Measurements from ENCODE around the gene PLXNA4. TPM values are rescaled to one million over a fixed set of nuclear protein-coding genes. Genes with fewer than 3 reads are reported as not detected.

PLXNA4 gene
- total and polyA plus RNA-seq, 2 donors from 2014 or later: 0.17 to 3.5 TPM

- no peak for TF ChIP-seq CTCF (IDR thresholded peaks at IDR 0.05; ENCODE audit: borderline replicate concordance, extremely low read depth, insufficient read depth)
- intact Hi-C loops (cut with DNase I): no loop called here
- Histone ChIP-seq H3K4me3 (ENCODE audit: low read length in 3 of 3) (no peak overlapping the region), H3K9ac (ENCODE audit: low read length in 3 of 3) (no peak overlapping the region), H3K9me3 (ENCODE audit: control insufficient read depth in 2 of 3, insufficient read depth in 1 of 3, low read length in 3 of 3) (no peaks in the 10 kb centered on the region), H3K27ac (ENCODE audit: low read depth in 2 of 2, low read length in 2 of 2) (no peak overlapping the region), H3K4me1 (ENCODE audit: control insufficient read depth in 2 of 3, insufficient read depth in 2 of 3, low read depth in 1 of 3, low read length in 3 of 3) (no peaks in the 10 kb centered on the region), H3K36me3 (ENCODE audit: control insufficient read depth in 2 of 3, insufficient read depth in 3 of 3, low read length in 3 of 3) (no peaks in the 10 kb centered on the region), H3K27me3 (ENCODE audit: control insufficient read depth, insufficient read depth, low read length) (no peaks in the 10 kb centered on the region)
- DNase-seq: no peak
- FAIRE-seq: no peak
These were observed 478.6 kb downstream of the PLXNA4 start for GRCh38 chr7:132097550-132098134.

GRCh38 chr7:132095111-132095765 is 481.0 kb downstream of the PLXNA4 start:
- Histone ChIP-seq H3K9me3 (ENCODE audit: control insufficient read depth in 2 of 3, insufficient read depth in 1 of 3, low read length in 3 of 3) (no peaks in the 10 kb centered on the region), H3K27me3 (ENCODE audit: control insufficient read depth, insufficient read depth, low read length) (no peaks in the 10 kb centered on the region), H3K9ac (ENCODE audit: low read length in 3 of 3) (no peak overlapping the region), H3K27ac (ENCODE audit: low read depth in 2 of 2, low read length in 2 of 2) (no peak overlapping the region), H3K4me1 (ENCODE audit: control insufficient read depth in 2 of 3, insufficient read depth in 2 of 3, low read depth in 1 of 3, low read length in 3 of 3) (no peaks in the 10 kb centered on the region), H3K36me3 (ENCODE audit: control insufficient read depth in 2 of 3, insufficient read depth in 3 of 3, low read length in 3 of 3) (no peaks in the 10 kb centered on the region), H3K4me3 (ENCODE audit: low read length in 3 of 3) (no peak overlapping the region)
- no peak for FAIRE-seq
- DNase-seq: no peak
- intact Hi-C loops (cut with DNase I): no loop called here
- no peak for TF ChIP-seq CTCF (IDR thresholded peaks at IDR 0.05; ENCODE audit: borderline replicate concordance, extremely low read depth, insufficient read depth)

- no peak for DNase-seq
- no peak overlapping the region for H3K4me3 ChIP-seq (ENCODE audit: low read length in 3 of 3)
- intact Hi-C loops (cut with DNase I): no loop called here
- no peak overlapping the region for H3K27ac ChIP-seq (ENCODE audit: low read depth in 2 of 2, low read length in 2 of 2)
- no peaks in the 10 kb centered on the region for H3K36me3 ChIP-seq (ENCODE audit: control insufficient read depth in 2 of 3, insufficient read depth in 3 of 3, low read length in 3 of 3)
- H3K4me1 ChIP-seq (ENCODE audit: control insufficient read depth in 2 of 3, insufficient read depth in 2 of 3, low read depth in 1 of 3, low read length in 3 of 3): no peaks in the 10 kb centered on the region
- no peak overlapping the region for H3K9ac ChIP-seq (ENCODE audit: low read length in 3 of 3)
- no peak for FAIRE-seq
- H3K27me3 ChIP-seq (ENCODE audit: control insufficient read depth, insufficient read depth, low read length): no peaks in the 10 kb centered on the region
- no peak for TF ChIP-seq CTCF (IDR thresholded peaks at IDR 0.05; ENCODE audit: borderline replicate concordance, extremely low read depth, insufficient read depth)
- H3K9me3 ChIP-seq (ENCODE audit: control insufficient read depth in 2 of 3, insufficient read depth in 1 of 3, low read length in 3 of 3): no peaks in the 10 kb centered on the region
These were observed 484.2 kb downstream of the PLXNA4 start for GRCh38 chr7:132092106-132092505.
